Activated CD4-positive, alpha-beta T cell treated with anti-CD3 and anti-CD28 coated beads, Interleukin-10, Interleukin-2, amounts not matched to agents 100 ng/mL and 50 ng/mL, durations not matched to agents 16 hours and 8 hours (primary cell): Measurements from ENCODE around the gene SPSB4.

Experiments
- DNase-seq: peaks from one replicate; pipeline ENCODE4 v3.0.0-alpha.2; 2020

The SPSB4 gene

DNA sequence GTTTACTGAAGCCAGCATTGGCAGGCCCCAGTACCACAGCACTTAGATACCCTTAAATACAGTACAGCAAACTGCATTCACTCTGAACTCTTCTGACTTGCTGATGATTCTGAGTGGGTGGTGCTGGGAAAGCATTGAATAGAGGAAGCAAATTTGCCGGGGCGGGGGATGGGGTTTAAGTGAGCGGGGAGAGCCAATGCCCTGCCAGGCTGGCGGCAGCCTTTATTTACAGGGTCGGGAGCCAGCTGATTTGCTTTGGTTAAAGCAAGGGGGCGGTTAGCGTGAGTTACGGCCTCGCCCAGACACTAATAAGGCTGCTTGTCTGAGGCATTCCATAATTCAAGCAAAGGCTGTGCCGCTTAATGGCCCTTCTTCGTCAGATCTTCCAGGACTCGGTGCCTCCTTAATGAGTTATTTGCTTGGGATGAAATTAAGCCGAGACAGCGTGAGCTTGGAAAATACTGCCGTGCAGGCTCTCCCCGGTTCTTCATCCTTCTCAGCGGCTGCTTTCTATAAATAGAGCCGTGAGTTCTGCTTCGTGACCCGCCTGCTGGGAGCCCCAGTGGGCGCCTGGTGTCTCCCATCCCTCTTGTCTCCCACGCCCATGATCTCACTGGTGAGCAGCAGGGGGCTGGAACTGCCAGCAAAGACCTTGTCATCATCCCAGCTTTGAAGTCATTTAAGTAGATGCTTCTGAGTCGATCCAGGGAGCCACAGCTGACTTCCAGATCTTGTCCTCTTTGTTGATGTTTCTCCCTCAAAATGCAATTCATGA, 25.8 kb downstream of the SPSB4 start:
- DNase-seq: no peak

DNA sequence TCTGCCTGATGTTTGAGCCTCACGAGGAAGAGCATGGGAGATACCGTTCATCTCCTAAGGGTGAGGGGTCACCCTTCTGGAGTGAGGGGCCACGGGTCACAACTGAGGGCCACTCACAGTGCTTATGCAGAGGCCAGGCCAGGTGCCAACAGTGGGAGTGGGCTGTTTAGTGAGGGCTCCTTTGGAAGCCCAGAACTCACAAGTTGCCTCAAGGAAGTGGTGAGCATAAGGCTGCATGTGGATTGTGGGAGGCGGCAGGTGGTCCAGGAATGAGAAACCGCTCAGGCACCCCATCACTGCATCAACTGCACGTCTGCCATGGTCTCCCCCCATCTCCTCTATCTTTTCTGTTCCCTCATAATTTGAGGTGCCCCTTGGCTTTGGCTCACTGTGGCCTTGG, 26.5 kb downstream of the SPSB4 start:
- DNase-seq: no peak

DNA sequence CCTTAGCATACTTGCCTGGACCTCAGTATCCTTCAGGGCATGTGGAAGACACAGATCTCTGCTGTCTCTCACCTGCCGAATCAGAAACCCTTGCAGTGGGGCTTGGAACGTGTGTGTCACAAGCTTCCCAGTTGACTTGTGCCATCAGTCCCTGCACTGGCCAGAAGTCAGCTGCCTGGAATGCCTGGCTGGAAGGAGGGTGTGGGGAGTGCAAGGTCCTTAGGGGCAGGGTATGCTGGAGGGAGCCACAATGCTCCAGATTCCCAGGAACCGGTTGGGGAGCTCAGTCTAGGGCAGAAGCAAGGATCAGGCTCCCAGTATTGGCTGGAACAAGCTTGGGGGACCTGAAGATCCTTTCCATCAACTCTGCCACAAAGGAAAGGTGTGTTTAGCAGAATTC, 27.1 kb downstream of the SPSB4 start:
- no peak for DNase-seq

DNA sequence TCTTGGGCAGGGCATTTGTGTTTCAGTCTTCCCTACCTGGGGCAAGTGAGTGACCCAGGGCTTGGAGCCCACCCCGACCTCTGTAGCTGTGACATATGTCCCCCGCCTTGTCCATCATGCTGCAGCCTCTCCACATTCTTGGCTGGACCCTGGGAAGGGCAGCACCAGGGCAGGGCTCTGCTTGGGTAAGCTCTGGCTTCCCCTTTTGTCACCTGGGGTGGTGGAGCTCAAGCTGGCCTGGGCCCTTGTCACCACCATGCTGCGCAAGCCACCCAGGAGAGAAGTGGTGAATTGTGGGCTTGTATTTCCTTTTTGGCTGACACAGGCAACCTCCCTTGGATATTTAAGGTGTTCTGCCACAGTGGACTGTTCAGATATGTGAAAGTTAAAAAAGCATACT, 29.3 kb downstream of the SPSB4 start:
- DNase-seq: no peak

DNA sequence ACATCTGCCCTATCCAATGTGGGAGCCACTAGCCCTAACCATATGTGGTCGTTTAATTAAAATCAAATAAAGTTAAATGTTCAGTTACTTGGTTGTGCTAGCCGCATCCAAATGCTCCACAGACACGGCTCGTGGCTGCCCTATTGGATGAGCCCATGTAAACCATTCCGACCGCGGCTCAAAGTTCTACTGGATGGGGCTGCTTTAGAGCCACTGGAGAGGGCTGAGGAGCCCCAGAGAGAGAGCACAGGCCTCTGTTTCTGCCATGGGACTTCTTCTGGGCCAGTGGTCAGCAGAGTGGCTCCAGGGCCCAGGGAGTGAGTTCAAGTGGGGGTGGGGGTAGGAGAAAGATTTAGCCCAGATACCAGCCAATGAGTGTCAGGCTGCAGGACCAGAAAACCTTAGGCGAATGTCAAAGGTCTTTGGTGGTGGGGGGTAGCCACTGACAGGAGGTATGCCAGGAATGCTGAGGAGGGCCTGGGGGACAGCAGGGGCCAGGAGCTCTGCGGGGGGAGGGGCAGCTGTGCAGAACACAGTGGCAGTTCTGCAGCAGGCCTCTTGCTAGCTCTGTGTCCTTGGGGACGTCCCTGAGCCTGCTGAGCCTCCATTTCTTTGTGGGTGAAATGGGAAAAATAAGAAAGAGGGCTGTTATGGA, 30.1 kb downstream of the SPSB4 start:
- DNase-seq: no peak

DNA sequence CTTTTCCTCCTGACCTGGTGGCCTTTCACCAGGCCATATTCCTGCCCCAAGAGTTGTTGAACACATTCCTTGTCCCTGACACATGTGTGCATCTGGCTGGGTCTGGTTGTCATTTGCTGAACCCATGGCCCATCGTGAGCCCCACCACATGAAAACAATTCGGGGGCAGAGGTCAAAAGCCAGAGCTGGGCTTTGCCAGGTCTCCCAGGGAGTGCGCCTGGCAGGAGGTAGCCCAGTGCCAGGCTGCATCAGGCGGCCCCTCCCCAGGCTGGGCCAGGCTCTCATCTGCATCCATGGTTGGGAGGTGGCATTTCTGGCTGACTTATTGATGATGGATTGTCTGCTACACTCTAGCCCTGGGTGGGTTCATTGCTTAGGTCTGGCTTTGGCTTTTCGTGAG, 30.9 kb downstream of the SPSB4 start:
- no peak for DNase-seq

DNA sequence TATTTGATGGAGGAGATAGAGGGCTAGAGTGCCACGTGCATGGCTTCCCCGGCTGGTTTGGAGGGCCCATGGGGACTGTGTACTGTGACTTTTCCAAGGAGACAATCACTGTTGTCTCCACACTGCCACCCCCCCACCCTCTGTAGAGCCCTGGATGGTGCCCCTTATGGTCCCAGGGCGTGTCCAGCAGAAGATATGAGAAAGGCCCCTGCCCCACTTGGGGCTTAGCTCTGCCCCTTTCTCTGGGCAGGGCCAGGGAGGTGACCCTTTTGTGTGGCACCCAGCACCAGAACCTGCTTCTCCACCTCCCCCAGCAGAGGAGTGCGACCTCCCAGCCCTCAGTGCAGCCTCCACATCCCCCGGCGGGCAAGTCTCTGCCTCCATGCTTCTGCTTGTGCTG, 32.1 kb downstream of the SPSB4 start:
- no peak for DNase-seq

DNA sequence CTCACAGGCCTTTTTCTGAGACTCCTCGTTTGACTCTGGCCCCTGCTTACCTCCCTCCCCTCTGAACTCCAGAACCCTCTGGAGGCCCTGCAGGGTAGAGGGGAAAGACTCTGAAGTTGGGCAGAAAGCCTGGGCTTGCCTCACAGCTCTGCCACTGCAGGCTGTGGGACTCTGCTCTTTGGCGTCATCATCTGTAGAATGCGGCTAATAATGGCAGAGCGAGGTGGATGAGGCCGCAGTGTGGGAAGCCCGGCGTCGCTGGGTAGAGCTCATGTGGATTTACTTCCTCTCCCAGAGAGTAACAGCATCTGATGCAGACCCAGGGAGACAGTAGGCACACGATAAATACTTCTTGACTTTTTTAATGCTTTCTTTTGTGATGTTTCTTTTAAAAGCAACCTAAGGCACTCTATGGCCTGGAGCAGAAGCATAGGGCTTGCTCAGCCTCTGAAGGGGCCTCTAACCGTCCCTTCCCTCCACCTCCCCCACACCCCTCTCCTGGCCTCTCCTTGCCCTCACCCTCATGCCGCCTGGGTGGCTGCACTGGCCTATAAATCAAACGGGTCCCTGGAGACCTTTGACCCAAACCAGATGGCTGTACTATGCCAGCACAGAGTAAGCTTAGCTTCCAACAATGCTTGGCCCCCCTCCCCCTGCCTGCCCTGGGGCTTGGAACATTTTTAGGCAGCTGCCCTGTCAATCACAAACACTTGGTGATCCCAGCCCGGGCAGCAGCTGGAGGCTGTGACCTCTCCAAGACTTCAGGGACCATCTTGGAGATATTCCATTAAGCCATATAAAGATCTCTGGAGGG, 32.9 kb downstream of the SPSB4 start:
- no peak for DNase-seq

DNA sequence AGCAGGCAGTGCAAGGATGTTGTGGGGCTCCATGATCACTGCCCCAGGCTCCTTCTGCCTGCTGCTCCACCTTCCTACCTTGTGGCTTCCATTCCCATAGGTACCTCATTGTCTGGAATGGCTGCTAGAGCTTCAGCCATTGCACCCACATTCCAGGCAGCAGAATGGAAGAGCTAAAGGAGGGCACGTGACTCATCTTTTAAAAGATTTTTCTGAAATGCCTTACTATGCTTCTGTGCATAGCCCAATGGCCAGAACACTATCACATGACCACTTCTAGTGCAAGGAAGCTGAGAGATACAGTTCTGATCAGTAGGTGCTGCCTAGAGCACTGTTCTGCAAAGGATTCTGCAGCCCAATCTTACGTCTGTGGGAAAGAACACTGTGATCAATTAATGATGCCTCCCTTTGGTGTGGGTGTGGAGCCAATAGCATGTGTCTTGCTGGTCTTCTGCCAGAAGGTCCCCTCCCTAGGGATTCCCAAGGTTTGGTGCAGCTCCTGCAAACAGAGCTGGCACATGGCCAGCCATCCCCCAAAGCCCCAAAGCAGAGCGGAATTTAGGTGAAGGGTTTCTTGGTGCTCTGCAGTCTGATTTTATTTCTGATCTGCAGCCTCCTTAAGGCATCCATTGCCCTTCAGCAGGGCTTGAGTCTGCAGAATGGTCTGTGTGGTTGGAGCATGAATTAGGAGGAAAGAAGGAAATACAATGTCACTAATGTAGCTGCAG, 34.4 kb downstream of the SPSB4 start:
- no peak for DNase-seq

DNA sequence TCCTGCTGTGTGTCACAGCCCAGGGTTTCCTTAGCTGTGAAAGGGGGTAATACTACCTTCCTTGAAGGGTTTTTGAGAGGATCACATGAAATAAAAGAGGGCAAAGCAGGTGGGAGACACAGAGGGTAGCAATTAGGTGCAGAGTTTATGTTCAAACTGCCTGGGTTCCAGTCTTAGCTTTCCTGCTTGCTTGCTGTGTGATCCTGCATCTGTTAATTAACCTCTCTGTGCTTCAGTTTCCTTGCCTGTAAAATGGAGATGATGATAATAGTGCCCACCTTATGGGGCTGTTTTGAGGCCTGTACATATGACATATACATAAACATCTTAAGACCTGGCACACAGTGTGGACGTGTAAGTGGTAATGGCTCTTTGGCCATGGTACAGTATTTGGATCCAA, 35.0 kb downstream of the SPSB4 start:
- DNase-seq: no peak

DNA sequence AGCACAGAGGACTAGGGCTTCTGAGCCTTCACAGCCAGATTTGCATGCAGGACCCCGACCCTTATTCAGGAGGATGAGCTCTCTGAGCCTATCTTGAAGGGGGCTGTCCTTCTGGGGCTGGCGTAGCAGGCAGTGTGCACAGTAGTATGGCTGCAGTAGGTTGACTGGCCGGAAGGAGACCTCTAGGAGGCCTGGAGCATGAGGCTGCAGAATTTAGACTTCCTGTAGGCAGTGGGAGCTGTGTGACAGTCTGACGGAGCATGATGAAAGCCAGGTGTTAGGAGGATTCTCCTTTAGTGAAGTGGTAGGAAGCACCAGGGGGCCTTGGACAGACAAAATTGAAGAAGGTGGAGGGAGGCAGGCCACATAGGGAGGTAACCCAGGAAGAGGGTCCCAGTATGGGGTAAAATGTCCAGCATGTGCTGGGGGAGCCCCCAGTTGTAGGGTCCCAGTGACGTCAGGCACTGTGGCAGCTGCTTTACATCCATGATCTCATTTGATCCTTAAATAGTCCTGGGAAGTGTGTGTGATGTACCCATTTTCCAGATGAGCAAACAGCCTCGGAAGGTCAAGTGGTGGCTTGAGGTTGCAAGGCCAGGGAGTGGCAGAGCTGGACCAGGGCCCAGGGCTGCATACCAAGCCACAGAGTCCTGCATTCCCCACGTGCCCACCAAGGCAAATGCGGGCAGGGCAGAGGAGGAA, 36.1 kb downstream of the SPSB4 start:
- DNase-seq: no peak

DNA sequence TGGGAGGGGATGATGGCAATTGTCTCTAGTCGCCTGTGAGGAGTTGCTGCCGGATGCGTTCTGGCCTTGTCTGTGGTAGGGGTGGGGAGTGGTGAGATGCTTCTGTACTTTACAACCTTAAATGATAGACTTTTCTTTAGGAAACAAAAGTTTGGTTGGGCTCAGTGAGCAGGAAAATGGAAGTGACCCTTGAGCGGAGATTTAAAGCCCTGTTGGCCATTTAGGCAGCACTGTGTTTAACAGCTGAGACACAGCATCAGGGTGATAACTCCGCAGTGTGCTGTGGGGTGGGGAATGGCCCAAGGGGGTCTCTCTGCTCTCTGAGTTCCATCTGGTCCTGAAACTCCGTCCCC, 36.6 kb downstream of the SPSB4 start:
- no peak for DNase-seq

DNA sequence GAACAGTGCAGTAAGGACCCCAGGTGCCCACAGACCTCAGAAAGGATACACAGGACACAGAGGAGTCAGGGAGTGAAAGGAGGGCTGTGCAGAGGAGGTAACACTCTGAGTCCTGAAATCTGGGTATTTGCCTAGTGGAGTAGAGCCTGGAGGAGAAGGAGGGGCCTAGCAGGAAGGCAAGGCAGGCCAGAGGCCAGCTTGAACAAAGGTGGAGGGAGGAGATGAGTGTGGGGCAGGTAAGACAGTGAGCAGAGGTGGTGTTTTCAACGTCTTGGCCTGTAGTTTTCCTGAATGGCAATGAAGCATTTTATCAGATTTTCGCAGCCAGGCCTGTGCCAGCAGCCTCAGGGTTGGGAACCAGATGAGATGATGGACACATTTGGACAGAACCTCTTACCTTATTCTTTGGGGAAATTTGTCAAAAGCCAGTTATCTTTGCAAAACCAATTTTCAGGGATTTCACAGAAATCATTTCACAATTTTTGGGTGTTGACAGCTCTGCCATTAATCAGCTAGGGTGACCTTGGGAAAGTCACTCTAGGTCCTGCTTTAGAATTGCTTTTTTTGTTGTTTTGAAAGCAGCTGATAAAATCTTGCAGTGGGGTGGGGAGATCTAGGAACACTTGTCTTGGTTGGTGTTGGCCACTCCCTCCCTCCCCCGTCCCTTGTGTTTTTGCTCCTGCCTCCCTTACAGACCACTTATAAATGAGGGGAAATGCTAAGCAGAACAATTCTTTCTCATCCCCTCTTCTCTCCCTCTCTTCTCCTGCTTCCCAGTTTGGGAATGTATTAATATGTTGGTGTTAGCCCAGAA, 38.4 kb downstream of the SPSB4 start:
- DNase-seq: no peak

DNA sequence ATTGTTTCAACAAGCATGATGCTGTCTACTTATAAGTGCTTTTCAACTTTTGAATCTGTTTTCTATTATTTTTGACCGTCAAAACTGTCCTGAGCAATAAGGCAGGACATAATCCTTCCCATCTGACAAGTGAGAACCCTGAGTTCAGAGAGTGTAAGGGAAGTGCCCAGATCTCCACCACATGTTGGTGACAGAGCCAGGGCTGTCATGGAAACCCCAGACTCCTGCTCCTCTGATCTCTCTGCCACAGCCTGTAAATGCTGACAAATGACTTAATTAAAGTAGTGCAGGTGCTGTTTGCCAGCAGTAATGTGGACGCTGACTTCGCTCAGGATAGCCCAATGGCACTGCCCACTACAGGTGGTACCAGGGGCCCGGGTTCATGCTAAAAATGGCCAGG, 40.3 kb downstream of the SPSB4 start:
- no peak for DNase-seq

DNA sequence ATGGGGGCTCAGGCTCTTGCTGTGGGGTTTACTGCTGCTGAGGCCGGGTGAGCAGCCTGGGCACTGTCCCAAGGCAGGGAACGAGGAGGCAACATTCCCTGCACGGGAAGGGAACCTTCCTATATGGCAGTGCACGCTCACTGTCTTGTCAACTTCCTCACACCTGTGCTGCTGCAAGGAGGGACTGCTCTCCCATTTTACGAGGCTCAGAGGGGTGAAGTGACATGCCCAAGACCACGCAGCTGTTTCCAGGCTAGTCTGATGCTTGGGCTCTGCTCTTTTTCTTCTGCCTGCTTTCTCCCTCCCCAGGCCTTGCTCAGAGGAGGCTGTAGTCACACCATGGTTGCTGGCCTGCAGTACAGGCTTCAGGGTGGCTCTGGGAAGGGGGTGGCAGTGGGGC, 41.5 kb downstream of the SPSB4 start:
- no peak for DNase-seq

DNA sequence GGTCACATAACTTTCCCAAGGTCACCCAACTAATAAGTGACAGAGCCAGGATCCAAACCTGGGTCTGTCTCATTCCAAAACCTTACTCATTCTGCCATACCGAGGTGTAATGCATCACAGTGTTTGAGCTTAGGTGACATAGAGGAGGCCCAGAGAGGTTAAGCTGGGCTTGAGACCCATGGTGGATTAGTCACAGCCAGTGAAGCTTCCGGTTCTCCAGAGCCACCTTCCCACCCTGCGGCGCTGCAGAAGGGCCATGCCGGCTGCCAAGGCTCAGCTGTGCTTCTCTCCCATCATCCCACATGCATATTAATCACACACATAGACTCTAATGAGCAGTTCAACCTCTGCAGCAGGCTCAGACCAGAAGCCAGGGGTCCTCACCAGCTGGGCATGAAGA, 42.2 kb downstream of the SPSB4 start:
- no peak for DNase-seq

DNA sequence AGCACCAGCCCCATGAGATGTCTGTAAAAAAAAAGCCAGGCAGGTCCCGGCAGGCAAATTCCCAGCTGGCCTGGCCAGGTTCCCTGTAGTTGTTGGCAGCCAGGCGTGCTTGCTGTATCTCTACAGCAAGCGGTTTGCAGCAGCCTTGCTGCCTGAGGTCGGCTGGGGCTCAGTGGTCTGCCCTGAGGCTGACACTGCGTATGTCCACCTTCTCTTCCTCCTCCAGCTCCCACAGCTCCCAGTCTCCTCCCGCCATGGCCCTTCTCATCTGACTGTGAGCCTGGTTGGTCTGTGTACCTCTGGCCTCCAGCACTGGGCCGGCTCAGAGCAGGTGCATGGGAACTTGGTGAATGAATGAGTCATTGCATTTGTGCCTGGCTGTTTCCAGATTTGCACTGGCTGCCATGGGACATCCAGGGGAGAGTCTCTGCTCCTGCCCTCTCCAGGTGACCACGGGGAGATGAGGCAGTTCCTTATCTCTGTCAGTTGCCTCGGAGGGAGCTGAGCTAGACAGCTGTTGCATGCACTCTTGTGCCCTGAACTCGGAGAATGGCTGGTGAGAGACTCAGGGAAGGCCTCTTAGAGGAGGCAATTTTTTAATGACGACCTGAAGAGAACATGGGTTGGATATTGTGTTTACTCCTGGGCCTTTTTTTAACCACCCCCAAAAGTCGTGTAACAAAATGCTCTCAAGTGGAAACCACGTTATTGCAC, 43.0 kb downstream of the SPSB4 start:
- no peak for DNase-seq

DNA sequence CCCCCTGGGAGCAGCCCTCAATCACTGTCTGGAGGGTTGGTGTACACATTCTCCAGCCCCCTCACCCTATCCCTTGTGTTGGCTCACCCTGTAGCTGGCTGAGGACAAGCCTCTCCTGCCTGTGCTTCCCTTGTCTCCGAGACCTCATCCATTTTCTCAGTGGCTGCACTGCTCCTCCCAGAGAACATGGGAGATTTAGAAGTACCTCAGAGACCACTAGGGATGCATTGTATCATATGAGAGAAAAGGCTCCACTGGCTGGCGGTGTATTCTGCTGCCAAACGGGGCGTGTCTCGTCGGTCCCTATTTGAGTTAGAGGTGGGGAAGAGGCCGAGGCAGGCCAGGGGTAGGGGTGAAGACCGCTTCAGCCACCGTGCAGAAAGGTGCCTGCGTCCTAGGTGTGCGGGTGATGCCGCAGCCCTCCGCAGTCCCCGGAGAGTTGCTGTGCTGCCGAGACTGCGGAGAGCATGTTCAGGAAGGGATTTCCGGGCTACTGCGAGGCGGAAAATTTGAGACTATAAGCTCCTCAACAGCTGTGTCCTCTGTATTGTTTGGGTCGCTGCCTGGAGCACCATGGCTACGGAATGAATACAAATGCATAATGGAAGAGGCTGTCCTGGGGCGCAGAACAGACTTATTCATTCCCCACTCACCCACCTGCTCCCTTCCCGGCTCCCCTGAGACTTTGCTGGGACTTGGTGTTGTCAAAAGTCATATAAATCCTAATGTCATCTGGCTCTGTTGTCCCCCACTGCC, 43.8 kb downstream of the SPSB4 start:
- DNase-seq: no peak

DNA sequence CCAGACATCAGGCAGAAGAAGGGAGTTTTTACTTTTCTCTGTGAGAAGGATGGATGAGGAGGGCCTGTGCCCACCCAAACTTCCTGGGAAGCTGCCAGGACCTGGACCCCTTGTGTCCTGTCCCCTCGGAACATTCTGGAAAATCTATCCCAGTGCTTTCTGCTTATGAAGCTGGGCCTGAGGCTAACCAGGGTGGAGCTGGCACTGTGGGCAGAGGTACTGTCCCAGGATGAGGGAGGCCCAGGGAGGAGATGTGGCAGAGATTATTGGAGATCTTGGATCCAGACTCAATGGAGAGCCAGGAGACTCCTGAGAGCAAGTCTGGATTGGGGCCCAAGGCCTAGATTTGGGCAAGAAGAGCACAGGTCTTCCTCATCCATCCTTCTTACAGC, 44.4 kb downstream of the SPSB4 start:
- no peak for DNase-seq

DNA sequence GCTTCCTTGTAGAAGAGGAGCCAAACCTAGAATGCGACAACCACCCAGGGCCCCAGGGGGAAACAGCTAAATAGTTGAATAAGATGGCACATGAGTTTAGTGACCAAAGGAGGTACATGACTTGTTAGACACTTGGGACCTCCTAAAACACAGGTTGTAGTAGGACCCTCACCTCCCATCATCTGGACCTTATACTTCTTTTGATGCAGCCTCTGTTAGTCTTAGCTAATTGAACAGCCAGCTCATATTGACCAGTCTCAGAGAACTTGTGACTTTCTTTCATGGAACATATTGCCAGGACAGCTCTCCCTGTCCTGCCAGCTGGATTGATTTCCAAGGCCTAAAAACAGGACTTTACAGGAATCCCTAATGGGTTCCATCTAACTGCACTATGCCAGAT, 45.0 kb downstream of the SPSB4 start:
- DNase-seq: no peak
